ENCODE measurements around the gene PRTG.
"Not testable (repeated sequence)": the region's sequence is repeated elsewhere in the genome, so short reads cannot be mapped to it uniquely, and the experiment has no call there.

Gene PRTG

GRCh38 chr15:55700876-55701275, 42.1 kb downstream of the PRTG start:
- Histone ChIP-seq H3K27me3 (ENCODE audit: insufficient read depth, low read length) (no peaks in the 10 kb centered on the region), H3K36me3 (ENCODE audit: insufficient read depth, low read length) (no peaks in the 10 kb centered on the region), H3K4me1 (ENCODE audit: control insufficient read depth, insufficient read depth, low read length, unreplicated experiment) (peaks cover 7% of the 10 kb centered on the region), H3K4me3 (ENCODE audit: low read depth, low read length) (no peak overlapping the region), H3K79me2 (ENCODE audit: control insufficient read depth, insufficient read depth, low read length, unreplicated experiment) (no peaks in the 10 kb centered on the region), H2AFZ (ENCODE audit: low read length, unreplicated experiment) (no peak overlapping the region), H3K27ac (ENCODE audit: low read depth, low read length) (no peak overlapping the region)

- no peak overlapping the region for H2AFZ ChIP-seq (ENCODE audit: low read length, unreplicated experiment)
- H3K36me3 ChIP-seq (ENCODE audit: insufficient read depth, low read length), result no peaks in the 10 kb centered on the region
- H3K27me3 ChIP-seq (ENCODE audit: insufficient read depth, low read length), result no peaks in the 10 kb centered on the region
- H3K4me1 ChIP-seq (ENCODE audit: control insufficient read depth, insufficient read depth, low read length, unreplicated experiment), result peaks cover 1% of the 10 kb centered on the region
- no peak overlapping the region for H3K27ac ChIP-seq (ENCODE audit: low read depth, low read length)
- no peak overlapping the region for H3K4me3 ChIP-seq (ENCODE audit: low read depth, low read length)
- no peaks in the 10 kb centered on the region for H3K79me2 ChIP-seq (ENCODE audit: control insufficient read depth, insufficient read depth, low read length, unreplicated experiment)
These were observed 44.3 kb downstream of the PRTG start for GRCh38 chr15:55698653-55699052.

DNA sequence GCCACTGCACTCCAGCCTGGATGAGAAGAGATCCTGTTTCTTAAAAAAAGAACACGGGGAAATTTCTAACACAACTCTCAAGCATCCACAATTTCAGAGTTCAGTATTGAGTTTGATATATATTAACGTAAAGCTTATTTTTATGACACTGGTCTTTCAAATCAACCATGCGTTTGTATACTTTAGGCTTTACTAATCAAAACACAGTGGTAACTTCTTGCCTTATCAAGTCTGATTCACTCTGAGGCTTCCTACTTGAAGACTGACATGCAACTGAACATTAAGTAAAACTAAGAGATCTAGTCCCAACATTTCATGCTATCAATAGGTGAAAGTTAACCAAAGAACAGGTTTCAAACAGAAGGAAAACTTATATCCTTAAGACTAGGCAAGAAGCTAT, 46.7 kb downstream of the PRTG start:
- no peak overlapping the region for H2AFZ ChIP-seq (ENCODE audit: low read length, unreplicated experiment)
- H3K36me3 ChIP-seq (ENCODE audit: insufficient read depth, low read length), result no peaks in the 10 kb centered on the region
- no peak overlapping the region for H3K4me3 ChIP-seq (ENCODE audit: low read depth, low read length)
- H3K4me1 ChIP-seq (ENCODE audit: control insufficient read depth, insufficient read depth, low read length, unreplicated experiment), result no peaks in the 10 kb centered on the region
- H3K27ac ChIP-seq (ENCODE audit: low read depth, low read length), result no peak overlapping the region
- H3K27me3 ChIP-seq (ENCODE audit: insufficient read depth, low read length), result no peaks in the 10 kb centered on the region
- H3K79me2 ChIP-seq (ENCODE audit: control insufficient read depth, insufficient read depth, low read length, unreplicated experiment), result no peaks in the 10 kb centered on the region

GRCh38 chr15:55695432-55695831, 47.5 kb downstream of the PRTG start:
- Histone ChIP-seq H2AFZ (ENCODE audit: low read length, unreplicated experiment) (no peak overlapping the region), H3K36me3 (ENCODE audit: insufficient read depth, low read length) (no peaks in the 10 kb centered on the region), H3K27me3 (ENCODE audit: insufficient read depth, low read length) (no peaks in the 10 kb centered on the region), H3K79me2 (ENCODE audit: control insufficient read depth, insufficient read depth, low read length, unreplicated experiment) (no peaks in the 10 kb centered on the region), H3K27ac (ENCODE audit: low read depth, low read length) (no peak overlapping the region), H3K4me3 (ENCODE audit: low read depth, low read length) (no peak overlapping the region), H3K4me1 (ENCODE audit: control insufficient read depth, insufficient read depth, low read length, unreplicated experiment) (no peaks in the 10 kb centered on the region)

DNA sequence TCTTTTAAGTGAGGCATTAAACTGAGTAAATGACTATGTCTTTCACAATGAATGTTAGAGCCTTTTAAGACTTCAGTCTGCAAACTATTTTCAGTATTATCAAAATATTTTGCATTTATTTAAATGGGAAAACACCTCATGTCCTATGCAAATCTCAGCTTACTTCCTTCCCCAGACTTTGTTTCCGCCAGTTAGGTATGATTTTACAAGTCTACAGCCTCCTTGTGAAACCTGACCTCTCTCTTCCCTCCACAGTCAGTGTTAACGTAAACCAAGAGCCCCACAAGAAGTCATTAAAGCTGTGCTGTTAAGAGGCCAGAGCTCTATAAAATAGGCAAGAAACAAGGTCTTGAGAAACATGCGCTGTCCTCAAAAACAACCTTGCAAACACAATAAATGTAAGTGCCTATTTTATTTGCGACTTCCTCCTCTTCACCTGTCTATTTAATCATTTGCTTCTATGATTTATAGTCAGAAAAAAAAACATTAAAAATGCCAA, 48.3 kb downstream of the PRTG start:
- Histone ChIP-seq H3K4me3 (ENCODE audit: low read depth, low read length) (no peak overlapping the region), H3K27ac (ENCODE audit: low read depth, low read length) (no peak overlapping the region), H2AFZ (ENCODE audit: low read length, unreplicated experiment) (no peak overlapping the region), H3K79me2 (ENCODE audit: control insufficient read depth, insufficient read depth, low read length, unreplicated experiment) (no peaks in the 10 kb centered on the region), H3K27me3 (ENCODE audit: insufficient read depth, low read length) (no peaks in the 10 kb centered on the region), H3K36me3 (ENCODE audit: insufficient read depth, low read length) (no peaks in the 10 kb centered on the region), H3K4me1 (ENCODE audit: control insufficient read depth, insufficient read depth, low read length, unreplicated experiment) (no peaks in the 10 kb centered on the region)

DNA sequence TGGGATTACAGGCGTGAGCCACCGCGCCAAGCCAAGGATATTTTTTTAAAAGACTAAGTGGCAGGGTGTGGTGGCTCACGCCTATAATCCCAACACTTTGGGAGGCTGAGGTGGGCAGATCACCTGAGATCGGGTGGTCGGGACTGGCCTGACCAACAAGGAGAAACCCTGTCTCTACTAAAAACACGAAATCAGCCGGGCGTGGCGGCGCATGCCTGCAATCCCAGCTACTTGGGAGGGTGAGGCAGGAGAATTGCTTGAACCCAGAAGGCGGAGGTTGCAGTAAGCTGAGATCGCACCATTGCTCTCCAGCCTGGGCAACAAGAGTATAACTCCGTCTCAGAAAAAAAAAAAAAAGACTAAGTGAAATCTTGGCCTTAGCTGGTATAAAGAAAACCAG, 49.8 kb downstream of the PRTG start:
- H3K79me2 ChIP-seq (ENCODE audit: control insufficient read depth, insufficient read depth, low read length, unreplicated experiment); H3K27ac ChIP-seq (ENCODE audit: low read depth, low read length); H3K36me3 ChIP-seq (ENCODE audit: insufficient read depth, low read length); H3K27me3 ChIP-seq (ENCODE audit: insufficient read depth, low read length); H2AFZ ChIP-seq (ENCODE audit: low read length, unreplicated experiment); H3K4me1 ChIP-seq (ENCODE audit: control insufficient read depth, insufficient read depth, low read length, unreplicated experiment); H3K4me3 ChIP-seq (ENCODE audit: low read depth, low read length): not testable (repeated sequence)

DNA sequence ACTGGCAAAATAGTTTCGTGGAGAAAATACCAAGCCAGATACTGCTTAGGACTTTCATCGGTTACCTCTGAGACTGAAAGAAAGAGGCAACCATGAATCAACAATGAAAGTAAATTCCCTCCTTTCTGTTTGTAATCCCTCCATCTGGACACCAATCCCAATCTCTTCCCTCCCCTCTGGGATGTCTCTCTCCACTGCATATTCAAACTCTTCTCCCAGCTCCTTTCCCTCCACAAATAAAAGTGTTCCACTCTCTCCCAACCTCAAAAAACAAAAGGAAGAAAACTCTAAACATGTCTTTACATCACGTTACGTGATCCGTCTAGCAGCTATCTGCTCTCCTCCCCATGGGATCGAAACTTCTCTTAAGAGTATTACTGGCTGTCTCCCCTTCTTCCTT, 55.2 kb downstream of the PRTG start:
- no peak overlapping the region for H2AFZ ChIP-seq (ENCODE audit: low read length, unreplicated experiment)
- H3K27ac ChIP-seq (ENCODE audit: low read depth, low read length), result no peak overlapping the region

GRCh38 chr15:55685286-55685685, 57.7 kb downstream of the PRTG start:
- H3K27me3 ChIP-seq (ENCODE audit: insufficient read depth, low read length), result no peaks in the 10 kb centered on the region
- H3K27ac ChIP-seq (ENCODE audit: low read depth, low read length), result no peak overlapping the region
- H3K4me1 ChIP-seq (ENCODE audit: control insufficient read depth, insufficient read depth, low read length, unreplicated experiment), result no peaks in the 10 kb centered on the region
- no peak overlapping the region for H2AFZ ChIP-seq (ENCODE audit: low read length, unreplicated experiment)
- no peak overlapping the region for H3K4me3 ChIP-seq (ENCODE audit: low read depth, low read length)
- no peaks in the 10 kb centered on the region for H3K36me3 ChIP-seq (ENCODE audit: insufficient read depth, low read length)
- H3K79me2 ChIP-seq (ENCODE audit: control insufficient read depth, insufficient read depth, low read length, unreplicated experiment), result no peaks in the 10 kb centered on the region

More for the DNA sequence above, 55.2 kb downstream of the PRTG start:
- Histone ChIP-seq H3K79me2 (ENCODE audit: control insufficient read depth, insufficient read depth, low read length, unreplicated experiment) (no peaks in the 10 kb centered on the region), H3K36me3 (ENCODE audit: insufficient read depth, low read length) (no peaks in the 10 kb centered on the region), H3K27me3 (ENCODE audit: insufficient read depth, low read length) (no peaks in the 10 kb centered on the region), H3K4me1 (ENCODE audit: control insufficient read depth, insufficient read depth, low read length, unreplicated experiment) (no peaks in the 10 kb centered on the region), H3K4me3 (ENCODE audit: low read depth, low read length) (no peak overlapping the region)

- Histone ChIP-seq H3K27ac (ENCODE audit: low read depth, low read length) (no peak overlapping the region), H3K79me2 (ENCODE audit: control insufficient read depth, insufficient read depth, low read length, unreplicated experiment) (no peaks in the 10 kb centered on the region), H3K4me3 (ENCODE audit: low read depth, low read length) (no peak overlapping the region), H3K4me1 (ENCODE audit: control insufficient read depth, insufficient read depth, low read length, unreplicated experiment) (no peaks in the 10 kb centered on the region), H3K27me3 (ENCODE audit: insufficient read depth, low read length) (no peaks in the 10 kb centered on the region), H2AFZ (ENCODE audit: low read length, unreplicated experiment) (no peak overlapping the region), H3K36me3 (ENCODE audit: insufficient read depth, low read length) (no peaks in the 10 kb centered on the region)
These were observed 59.6 kb downstream of the PRTG start for GRCh38 chr15:55683376-55683775.

DNA sequence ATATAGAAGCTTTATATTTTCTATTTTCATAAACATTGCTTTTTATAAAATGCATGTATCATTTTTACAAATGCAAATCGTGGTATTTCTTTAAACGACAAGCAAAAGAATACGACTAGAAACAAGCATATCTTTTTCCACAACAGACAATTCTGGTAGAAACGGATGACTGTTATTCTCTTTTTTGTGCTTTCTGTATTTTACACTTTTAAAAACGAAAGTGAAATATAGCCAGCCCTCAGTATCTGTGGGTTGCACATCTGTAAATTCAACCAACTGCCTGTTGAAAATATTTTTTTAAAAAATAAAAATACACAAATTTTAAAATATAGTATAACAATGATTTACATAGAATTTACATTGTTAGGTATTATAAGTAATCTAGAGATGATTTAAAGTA, 61.3 kb downstream of the PRTG start:
- Histone ChIP-seq H2AFZ (ENCODE audit: low read length, unreplicated experiment) (no peak overlapping the region), H3K4me3 (ENCODE audit: low read depth, low read length) (peak overlapping the region; percentile 54; the same call in 1 of the 2 replicates), H3K36me3 (ENCODE audit: insufficient read depth, low read length) (no peaks in the 10 kb centered on the region), H3K27ac (ENCODE audit: low read depth, low read length) (no peak overlapping the region), H3K4me1 (ENCODE audit: control insufficient read depth, insufficient read depth, low read length, unreplicated experiment) (no peaks in the 10 kb centered on the region), H3K79me2 (ENCODE audit: control insufficient read depth, insufficient read depth, low read length, unreplicated experiment) (no peaks in the 10 kb centered on the region), H3K27me3 (ENCODE audit: insufficient read depth, low read length) (no peaks in the 10 kb centered on the region)

DNA sequence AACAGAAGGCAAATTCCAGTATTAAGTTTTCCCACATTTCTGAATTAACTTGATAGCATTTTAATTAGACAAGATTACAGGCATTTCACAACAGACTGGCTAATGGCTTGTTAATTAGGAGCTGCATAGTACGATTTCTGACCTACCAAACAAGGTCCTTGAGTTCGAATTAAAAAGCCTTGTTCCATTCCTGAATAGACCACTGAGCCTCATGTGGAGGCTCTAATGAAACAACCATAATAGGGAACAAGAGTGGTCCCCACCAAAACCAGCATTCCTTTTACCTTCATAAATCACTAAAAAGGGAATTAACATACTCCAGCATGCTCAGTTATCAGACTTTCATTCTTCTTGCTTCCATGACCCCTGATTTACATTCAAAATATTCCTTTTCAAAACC, 66.4 kb downstream of the PRTG start:
- H3K27ac ChIP-seq (ENCODE audit: low read depth, low read length), result no peak overlapping the region
- no peak overlapping the region for H3K4me3 ChIP-seq (ENCODE audit: low read depth, low read length)
- no peak overlapping the region for H2AFZ ChIP-seq (ENCODE audit: low read length, unreplicated experiment)
- no peaks in the 10 kb centered on the region for H3K36me3 ChIP-seq (ENCODE audit: insufficient read depth, low read length)
- no peaks in the 10 kb centered on the region for H3K4me1 ChIP-seq (ENCODE audit: control insufficient read depth, insufficient read depth, low read length, unreplicated experiment)
- no peaks in the 10 kb centered on the region for H3K27me3 ChIP-seq (ENCODE audit: insufficient read depth, low read length)
- no peaks in the 10 kb centered on the region for H3K79me2 ChIP-seq (ENCODE audit: control insufficient read depth, insufficient read depth, low read length, unreplicated experiment)

All from ACC112 (cell line).